HepG2 (cell line): ENCODE measurements around the gene TRIM28. TPM values are rescaled to one million over a fixed set of nuclear protein-coding genes. Genes with fewer than 3 reads are reported as not detected.

Experiments used
- ATAC-seq: fragments of 200-7000 bp; cut with Tn5 transposase; 3 replicates; pipeline ENCODE4 v1.9.1; 2020; ENCODE audit warnings: mild to moderate bottlenecking, moderate library complexity
- BruUV-seq: library from RNA; stranded (reverse); fragments of 400-500 nt; replicated peaks from 2 replicates; lab custom pipeline; 2021; lab: Mats Ljungman, UMichigan
- CTCF ChIA-PET: fragments of 300-600 bp; formaldehyde crosslinking; extraction: SDS; loops from one replicate; lab custom pipeline; 2021; ENCODE audit warnings: low total read pairs, inconsistent platforms, low intra/inter-chr PET ratio; lab: Yijun Ruan, JAX
- POLR2A ChIA-PET: fragments of 350-600 bp; sonication (Branson Sonifier 250); formaldehyde crosslinking; loops from one replicate; lab custom pipeline; 2020; ENCODE audit warnings: antibody characterized with exemption, inconsistent platforms; lab: Yijun Ruan, JAX
- DNase-seq: peaks from one replicate; pipeline ENCODE4 v3.0.0-alpha.2; 2015; ENCODE audit warnings: low spot score
- FAIRE-seq: peaks from 3 replicates; lab custom pipeline; 2011; peaks lifted over from hg19 to GRCh38; lab: Jason Lieb, UNC
- H2AFZ ChIP-seq: one replicate; pipeline ENCODE4 v1.6.1; 2011; ENCODE audit warnings: low read length, inconsistent platforms
- H3K27ac ChIP-seq: fragments of 300-600 bp; 3 replicates; pipeline ENCODE4 v1.8.0; 2011; ENCODE audit warnings: mixed run types, mild to moderate bottlenecking, mixed read lengths, low read length, inconsistent platforms; ENCODE audit not compliant: insufficient read depth; ENCODE audit errors: extremely low read length
- H3K27me3 ChIP-seq, 2 experiments: fragments of 200-600 bp in 1 of 2; 2 replicates in 1 of 2; 3 replicates in 1 of 2; pipeline versions ENCODE4 v1.6.0 to v1.8.0; 2011; ENCODE audit warnings: low read length in 2 of 2, mild to moderate bottlenecking in 2 of 2, moderate library complexity in 2 of 2, inconsistent platforms in 1 of 2; ENCODE audit not compliant: insufficient read depth in 2 of 2, control insufficient read depth in 1 of 2
- H3K36me3 ChIP-seq, 2 experiments: fragments of 200-600 bp in 1 of 2; replicated peaks in 1 of 2; 2 replicates in 1 of 2; 3 replicates in 1 of 2; pipeline versions ENCODE4 v1.5.1 to v1.8.0; 2011; ENCODE audit warnings: low read length in 2 of 2, inconsistent platforms in 1 of 2; ENCODE audit not compliant: insufficient read depth in 2 of 2, control insufficient read depth in 1 of 2
- H3K4me1 ChIP-seq: 2 replicates; pipeline ENCODE4 v1.5.1; 2012; ENCODE audit warnings: low read length, inconsistent platforms; ENCODE audit not compliant: insufficient read depth
- H3K4me2 ChIP-seq: 2 replicates; pipeline ENCODE4 v1.6.0; 2011; ENCODE audit warnings: low read depth, low read length, inconsistent platforms
- H3K4me3 ChIP-seq, 3 experiments: fragments of 200-600 bp in 1 of 3; sonication (generic), shearing (Covaris generic) in 1 of 3; replicated peaks in 1 of 3; 2 replicates each; pipeline ENCODE4 v1.5.1; 2011 to 2016; ENCODE audit warnings: low read length in 3 of 3, inconsistent platforms in 2 of 3, low read depth in 2 of 3, mild to moderate bottlenecking in 2 of 3, control low read depth in 1 of 3, mixed read lengths in 1 of 3; ENCODE audit not compliant: insufficient read depth in 1 of 3
- H3K79me2 ChIP-seq: one replicate; pipeline ENCODE4 v1.6.1; 2011; ENCODE audit warnings: low read length, inconsistent platforms; ENCODE audit not compliant: insufficient read depth
- H3K9ac ChIP-seq: 2 replicates; pipeline ENCODE4 v1.6.0; 2011; ENCODE audit warnings: mild to moderate bottlenecking, low read depth, low read length, inconsistent platforms; ENCODE audit not compliant: insufficient read depth
- H3K9me3 ChIP-seq: 2 replicates; pipeline ENCODE4 v1.5.1; 2012; ENCODE audit warnings: mild to moderate bottlenecking, low read length
- H4K20me1 ChIP-seq: 2 replicates; pipeline ENCODE4 v1.6.0; 2011; ENCODE audit warnings: inconsistent platforms, mild to moderate bottlenecking, low read length, moderate library complexity; ENCODE audit not compliant: insufficient read depth
- GPN1 ChIP-seq: sonication (generic); formaldehyde crosslinking; IDR thresholded peaks from 2 replicates; pipeline ENCODE4 v1.5.1; 2020; ENCODE audit warnings: missing genetic modification reagents, borderline replicate concordance
- KMT2B ChIP-seq: IDR thresholded peaks from 2 replicates; pipeline ENCODE4 v1.6.1; 2016; ENCODE audit warnings: missing genetic modification reagents, missing compliant biosample characterization
- ZNF205 ChIP-seq: IDR thresholded peaks from 2 replicates; pipeline ENCODE4 v1.6.1; 2018; ENCODE audit warnings: missing biosample characterization, missing genetic modification reagents
- ZNF232 ChIP-seq: sonication (generic); formaldehyde crosslinking; IDR thresholded peaks from 2 replicates; pipeline ENCODE4 v1.4.0; 2020; ENCODE audit warnings: missing genetic modification reagents, borderline replicate concordance
- ZNF282 ChIP-seq: fragments of 450-650 bp; IDR thresholded peaks from 2 replicates; pipeline ENCODE4 v1.6.1; 2018; ENCODE audit not compliant: partially characterized antibody
- ZNF326 ChIP-seq: sonication (generic); formaldehyde crosslinking; IDR thresholded peaks from 2 replicates; pipeline ENCODE4 v1.4.0; 2020; ENCODE audit warnings: missing genetic modification reagents, borderline replicate concordance
- ZNF33A ChIP-seq: sonication (generic); formaldehyde crosslinking; IDR thresholded peaks from 2 replicates; pipeline ENCODE4 v1.5.1; 2020; ENCODE audit warnings: missing genetic modification reagents, mild to moderate bottlenecking, moderate library complexity, borderline replicate concordance
- ZNF550 ChIP-seq: sonication (generic); formaldehyde crosslinking; IDR thresholded peaks from 2 replicates; pipeline ENCODE4 v1.4.0; 2020; ENCODE audit warnings: mild to moderate bottlenecking, missing genetic modification reagents, borderline replicate concordance
- ZNF629 ChIP-seq: sonication (generic); formaldehyde crosslinking; conservative IDR thresholded peaks from 2 replicates; pipeline ENCODE4 v1.5.0; 2020; ENCODE audit warnings: missing genetic modification reagents
- WGBS: methylation state at CpG from one replicate; pipeline ENCODE4 v1.1.6; 2017; ENCODE audit warnings: low lambda C conversion rate; 5-methylcytosine and 5-hydroxymethylcytosine counted together
- in situ Hi-C: cut with HindIII; loops from 2 replicates; pipeline ENCODE4 v1.10.0; 2017; ENCODE audit warnings: low pct_unique_long_range_greater_than_20kb; ENCODE audit not compliant: extremely low pct_ligation_motif_present
- intact Hi-C: fragments of 100-400 bp; cut with micrococcal nuclease; formaldehyde crosslinking; loops from one replicate; pipeline ENCODE4 v1.10.0; 2022; ENCODE audit not compliant: unreplicated experiment
- polyA plus RNA-seq, 8 experiments: library from polyadenylated mRNA; depleted of rRNA in 3 of 8; stranded (reverse) in 7 of 8; unstranded in 1 of 8; fragments of >200 nt; fragmentation: Illumina TruSeq in 4 of 8; extraction: Trizol in 4 of 8; gene quantifications; 2 replicates each; pipeline versions ENCODE4 v1.2.1 to v1.2.3, GENCODE V29; 2011 to 2016; ENCODE audit warnings: low read depth in 4 of 8, missing spikeins in 1 of 8, mixed read lengths in 1 of 8; ENCODE audit not compliant: insufficient read depth in 1 of 8
- total RNA-seq, 5 experiments: library from RNA; depleted of rRNA; stranded (reverse); fragments of >200 nt; fragmentation: Illumina TruSeq; extraction: Trizol; gene quantifications; 2 replicates each; pipeline ENCODE4 v1.2.3, GENCODE V29; 2016; ENCODE audit warnings: low read depth in 1 of 5
- TF ChIP-seq, protein P1 (sequence below): sonication (generic); formaldehyde crosslinking; conservative IDR thresholded peaks from 2 replicates; pipeline ENCODE4 v1.5.0; 2020; ENCODE audit warnings: missing genetic modification reagents
- TF ChIP-seq, protein P2 (sequence below): sonication (generic); formaldehyde crosslinking; IDR thresholded peaks from 2 replicates; pipeline ENCODE4 v1.4.0; 2020; ENCODE audit warnings: missing genetic modification reagents, low read depth, mild to moderate bottlenecking, borderline replicate concordance
- TF ChIP-seq, protein P3 (sequence below): sonication (generic); formaldehyde crosslinking; IDR thresholded peaks from 2 replicates; pipeline ENCODE4 v1.4.0; 2020; ENCODE audit warnings: missing genetic modification reagents, mild to moderate bottlenecking, borderline replicate concordance
- TF ChIP-seq, protein P4 (sequence below): IDR thresholded peaks from 2 replicates; pipeline ENCODE4 v1.6.1; 2016
- TF ChIP-seq, protein P5 (sequence below): sonication (generic); formaldehyde crosslinking; IDR thresholded peaks from 2 replicates; pipeline ENCODE4 v1.5.0; 2020; ENCODE audit warnings: mild to moderate bottlenecking, missing genetic modification reagents, borderline replicate concordance
- TF ChIP-seq, protein P6 (sequence below): IDR thresholded peaks from 2 replicates; pipeline ENCODE4 v1.6.1; 2016; ENCODE audit warnings: low read depth

The TRIM28 gene
- total and polyA plus RNA-seq, 2 of the 13 experiments (the other 11 are each of a cell fraction or from before 2014, with no cell fraction given): 361 to 439 TPM

DNA sequence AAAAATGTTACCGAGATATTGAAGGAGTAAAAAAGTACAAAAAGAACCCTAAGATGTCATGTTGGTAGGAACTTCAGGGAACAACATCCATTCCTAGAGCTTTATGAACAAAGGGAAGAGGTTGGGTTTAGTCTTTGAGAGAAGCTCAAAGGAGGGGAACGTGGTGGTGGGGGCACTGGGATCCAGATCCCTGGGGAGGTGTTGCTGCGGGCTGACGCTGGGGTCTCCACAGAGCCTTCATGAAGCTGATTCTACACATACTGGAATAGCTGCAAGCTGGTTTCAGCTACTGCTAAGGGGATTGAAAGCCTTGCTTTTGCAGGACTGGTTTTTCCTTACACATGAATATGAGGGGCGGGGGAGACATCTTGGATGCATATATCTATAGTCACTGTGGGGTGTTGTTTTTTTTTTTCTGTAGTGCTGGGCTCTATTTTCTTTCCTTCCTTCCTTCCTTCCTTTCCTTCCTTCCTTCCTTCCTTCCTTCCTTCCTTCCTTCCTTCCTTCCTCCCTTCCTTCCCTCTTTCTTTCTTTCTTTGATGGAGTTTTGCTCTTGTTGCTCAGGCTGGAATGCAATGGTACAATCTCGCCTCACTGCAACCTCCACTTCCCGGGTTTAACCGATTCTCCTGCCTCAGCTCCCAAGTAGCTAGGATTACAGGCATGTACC, 35.7 kb downstream of the TRIM28 start:
- ATAC-seq: no peak
- WGBS: over 99% methylated on average over 8 of the region's 8 CpGs
- Histone ChIP-seq H3K4me1 (peaks cover under 1% of the 10 kb centered on the region), H3K9me3 (no peaks in the 10 kb centered on the region), H2AFZ (no peak overlapping the region), H4K20me1 (no peaks in the 10 kb centered on the region), H3K4me2 (no peak overlapping the region), H3K79me2 (peaks cover 4% of the 10 kb centered on the region), H3K9ac (no peak overlapping the region), H3K27me3 (no peaks in the 10 kb centered on the region), H3K27ac (no peak overlapping the region), H3K4me3 (no peak overlapping the region), H3K36me3 (peaks cover 5 to 13% of the 10 kb centered on the region in 2 experiments; a peak in 4 of 5 replicates)
- BruUV-seq: no TSS peak
- ChIA-PET CTCF (no interaction called here), POLR2A (no interaction called here)
- FAIRE-seq: no peak
- intact Hi-C loops (no loop called here), in situ Hi-C loops (no loop called here)
- DNase-seq: no peak
- TF ChIP-seq ZNF205 (CRISPR knock-in tag) (no peak), ZNF33A (CRISPR knock-in tag) (no peak), KMT2B (CRISPR knock-in tag) (no peak), ZNF326 (CRISPR knock-in tag) (no peak), GPN1 (CRISPR knock-in tag) (no peak), ZNF629 (CRISPR knock-in tag) (no peak), ZNF282 (no peak), ZNF550 (CRISPR knock-in tag) (no peak), ZNF232 (CRISPR knock-in tag) (no peak)
- TF ChIP-seq, protein P1, sequence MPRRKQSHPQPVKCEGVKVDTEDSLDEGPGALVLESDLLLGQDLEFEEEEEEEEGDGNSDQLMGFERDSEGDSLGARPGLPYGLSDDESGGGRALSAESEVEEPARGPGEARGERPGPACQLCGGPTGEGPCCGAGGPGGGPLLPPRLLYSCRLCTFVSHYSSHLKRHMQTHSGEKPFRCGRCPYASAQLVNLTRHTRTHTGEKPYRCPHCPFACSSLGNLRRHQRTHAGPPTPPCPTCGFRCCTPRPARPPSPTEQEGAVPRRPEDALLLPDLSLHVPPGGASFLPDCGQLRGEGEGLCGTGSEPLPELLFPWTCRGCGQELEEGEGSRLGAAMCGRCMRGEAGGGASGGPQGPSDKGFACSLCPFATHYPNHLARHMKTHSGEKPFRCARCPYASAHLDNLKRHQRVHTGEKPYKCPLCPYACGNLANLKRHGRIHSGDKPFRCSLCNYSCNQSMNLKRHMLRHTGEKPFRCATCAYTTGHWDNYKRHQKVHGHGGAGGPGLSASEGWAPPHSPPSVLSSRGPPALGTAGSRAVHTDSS (CRISPR knock-in tag): no peak
- TF ChIP-seq, protein P2, sequence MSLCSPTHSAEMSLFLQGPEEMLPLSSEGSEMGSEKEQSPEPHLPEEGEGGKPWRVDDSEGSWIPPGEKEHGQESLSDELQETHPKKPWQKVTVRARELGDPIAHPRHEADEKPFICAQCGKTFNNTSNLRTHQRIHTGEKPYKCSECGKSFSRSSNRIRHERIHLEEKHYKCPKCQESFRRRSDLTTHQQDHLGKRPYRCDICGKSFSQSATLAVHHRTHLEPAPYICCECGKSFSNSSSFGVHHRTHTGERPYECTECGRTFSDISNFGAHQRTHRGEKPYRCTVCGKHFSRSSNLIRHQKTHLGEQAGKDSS (CRISPR knock-in tag): no peak
- TF ChIP-seq, protein P3, sequence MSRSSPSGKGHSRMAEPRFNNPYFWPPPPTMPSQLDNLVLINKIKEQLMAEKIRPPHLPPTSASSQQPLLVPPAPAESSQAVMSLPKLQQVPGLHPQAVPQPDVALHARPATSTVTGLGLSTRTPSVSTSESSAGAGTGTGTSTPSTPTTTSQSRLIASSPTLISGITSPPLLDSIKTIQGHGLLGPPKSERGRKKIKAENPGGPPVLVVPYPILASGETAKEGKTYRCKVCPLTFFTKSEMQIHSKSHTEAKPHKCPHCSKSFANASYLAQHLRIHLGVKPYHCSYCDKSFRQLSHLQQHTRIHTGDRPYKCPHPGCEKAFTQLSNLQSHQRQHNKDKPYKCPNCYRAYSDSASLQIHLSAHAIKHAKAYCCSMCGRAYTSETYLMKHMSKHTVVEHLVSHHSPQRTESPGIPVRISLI (CRISPR knock-in tag): no peak
- TF ChIP-seq, protein P4, sequence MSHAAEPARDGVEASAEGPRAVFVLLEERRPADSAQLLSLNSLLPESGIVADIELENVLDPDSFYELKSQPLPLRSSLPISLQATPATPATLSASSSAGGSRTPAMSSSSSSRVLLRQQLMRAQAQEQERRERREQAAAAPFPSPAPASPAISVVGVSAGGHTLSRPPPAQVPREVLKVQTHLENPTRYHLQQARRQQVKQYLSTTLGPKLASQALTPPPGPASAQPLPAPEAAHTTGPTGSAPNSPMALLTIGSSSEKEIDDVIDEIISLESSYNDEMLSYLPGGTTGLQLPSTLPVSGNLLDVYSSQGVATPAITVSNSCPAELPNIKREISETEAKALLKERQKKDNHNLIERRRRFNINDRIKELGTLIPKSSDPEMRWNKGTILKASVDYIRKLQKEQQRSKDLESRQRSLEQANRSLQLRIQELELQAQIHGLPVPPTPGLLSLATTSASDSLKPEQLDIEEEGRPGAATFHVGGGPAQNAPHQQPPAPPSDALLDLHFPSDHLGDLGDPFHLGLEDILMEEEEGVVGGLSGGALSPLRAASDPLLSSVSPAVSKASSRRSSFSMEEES (CRISPR knock-in tag): no peak
- TF ChIP-seq, protein P5, sequence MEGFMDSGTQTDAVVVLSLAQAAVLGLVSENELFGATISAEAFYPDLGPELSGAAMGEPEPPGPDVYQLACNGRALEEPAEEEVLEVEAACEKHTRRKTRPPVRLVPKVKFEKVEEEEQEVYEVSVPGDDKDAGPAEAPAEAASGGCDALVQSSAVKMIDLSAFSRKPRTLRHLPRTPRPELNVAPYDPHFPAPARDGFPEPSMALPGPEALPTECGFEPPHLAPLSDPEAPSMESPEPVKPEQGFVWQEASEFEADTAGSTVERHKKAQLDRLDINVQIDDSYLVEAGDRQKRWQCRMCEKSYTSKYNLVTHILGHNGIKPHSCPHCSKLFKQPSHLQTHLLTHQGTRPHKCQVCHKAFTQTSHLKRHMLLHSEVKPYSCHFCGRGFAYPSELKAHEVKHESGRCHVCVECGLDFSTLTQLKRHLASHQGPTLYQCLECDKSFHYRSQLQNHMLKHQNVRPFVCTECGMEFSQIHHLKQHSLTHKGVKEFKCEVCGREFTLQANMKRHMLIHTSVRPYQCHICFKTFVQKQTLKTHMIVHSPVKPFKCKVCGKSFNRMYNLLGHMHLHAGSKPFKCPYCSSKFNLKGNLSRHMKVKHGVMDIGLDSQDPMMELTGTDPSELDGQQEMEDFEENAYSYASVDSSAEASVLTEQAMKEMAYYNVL (CRISPR knock-in tag): no peak
- TF ChIP-seq, protein P6, sequence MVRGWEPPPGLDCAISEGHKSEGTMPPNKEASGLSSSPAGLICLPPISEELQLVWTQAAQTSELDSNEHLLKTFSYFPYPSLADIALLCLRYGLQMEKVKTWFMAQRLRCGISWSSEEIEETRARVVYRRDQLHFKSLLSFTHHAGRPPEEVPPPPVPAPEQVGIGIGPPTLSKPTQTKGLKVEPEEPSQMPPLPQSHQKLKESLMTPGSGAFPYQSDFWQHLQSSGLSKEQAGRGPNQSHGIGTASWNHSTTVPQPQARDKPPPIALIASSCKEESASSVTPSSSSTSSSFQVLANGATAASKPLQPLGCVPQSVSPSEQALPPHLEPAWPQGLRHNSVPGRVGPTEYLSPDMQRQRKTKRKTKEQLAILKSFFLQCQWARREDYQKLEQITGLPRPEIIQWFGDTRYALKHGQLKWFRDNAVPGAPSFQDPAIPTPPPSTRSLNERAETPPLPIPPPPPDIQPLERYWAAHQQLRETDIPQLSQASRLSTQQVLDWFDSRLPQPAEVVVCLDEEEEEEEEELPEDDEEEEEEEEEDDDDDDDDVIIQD (CRISPR knock-in tag): no peak
